ENCODE measurements around the gene GPA33.

DNA sequence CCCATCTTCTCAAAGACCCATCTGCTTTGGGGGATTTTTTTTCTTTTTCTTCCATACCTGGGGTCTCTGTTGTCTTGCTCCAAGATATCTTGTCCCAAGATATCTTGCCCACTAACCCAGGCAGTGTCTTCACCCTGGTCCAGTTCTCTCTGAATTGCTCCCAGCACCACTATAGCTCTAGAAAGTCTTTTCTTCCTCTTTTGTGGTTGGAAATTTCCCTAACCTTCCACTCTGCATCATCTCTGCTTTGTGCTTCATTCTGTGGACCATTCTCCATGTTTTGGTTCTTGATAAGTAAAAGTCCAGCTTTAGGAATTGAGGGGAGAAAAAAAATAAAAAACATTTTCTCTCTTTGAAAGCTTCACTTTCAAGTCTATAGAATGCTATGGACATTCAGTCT lies 24.5 kb upstream of the GPA33 start:
- TF ChIP-seq TAF1 (IDR thresholded peaks at IDR 0.05; ENCODE audit: low read depth, low read length): no peak
- no peak for TF ChIP-seq POLR2A (IDR thresholded peaks at IDR 0.05; ENCODE audit: low read depth, low read length)
